Mucosa of descending colon (tissue), 3 donors: Measurements from ENCODE around the gene LMO1. TPM values are rescaled to one million over a fixed set of nuclear protein-coding genes. Genes with fewer than 3 reads are reported as not detected.

ENCODE experiments used
- ATAC-seq: fragments of 200-7000 bp; cut with Tn5 transposase; one replicate; pipeline ENCODE4 v1.9.1; 2020; ENCODE audit warnings: mild to moderate bottlenecking, moderate library complexity
- DNase-seq, 3 donors: peaks; one replicate each; pipeline ENCODE4 v3.0.0-alpha.2; 2020
- H3K36me3 ChIP-seq: fragments of 200-600 bp; one replicate; pipeline ENCODE4 v1.8.0; 2021; ENCODE audit warnings: low read depth, mild to moderate bottlenecking
- H3K4me1 ChIP-seq: fragments of 200-600 bp; one replicate; pipeline ENCODE4 v1.8.0; 2021; ENCODE audit warnings: low read depth, mild to moderate bottlenecking
- H3K4me3 ChIP-seq: fragments of 200-600 bp; one replicate; pipeline ENCODE4 v1.8.0; 2021; ENCODE audit warnings: mild to moderate bottlenecking
- H3K9me3 ChIP-seq: fragments of 200-600 bp; one replicate; pipeline ENCODE4 v1.8.0; 2021; ENCODE audit warnings: mild to moderate bottlenecking
- CTCF ChIP-seq: fragments of 200-600 bp; IDR thresholded peaks from one replicate; pipeline ENCODE4 v1.8.0; 2022; ENCODE audit warnings: antibody characterized with exemption, mild to moderate bottlenecking
- intact Hi-C, 2 donors: fragments of 100-400 bp; cut with DNase I in 1 of 2; cut with micrococcal nuclease in 1 of 2; formaldehyde crosslinking; loops; one replicate each; pipeline versions ENCODE4 v1.11.0 to v1.11.1; 2022; cut with DNase I, micrococcal nuclease
- total RNA-seq, 3 donors: library from RNA; stranded (reverse); fragmentation: NEBNext Ultra II Directional in 2 of 3; extraction: Animal tissue kit (Norgen Biotek cat#: 25700) in 2 of 3; gene quantifications; one replicate each; pipeline versions ENCODE4 v1.2.1 to v1.2.4, GENCODE V29; 2021 to 2023
- donor health status: DM: no; HTN: no; CAD: no; lungs with moderate emphysema.
- donor health status: DM: no; HTN: no; CAD: no.
- donor health status: DM: no; HTN: yes; CAD: no.

The LMO1 gene
- total RNA-seq, 3 donors from 2014 or later, result 0.70 TPM; not detected in 2

GRCh38 chr11:8252946-8253345 lies 10.7 kb downstream of the LMO1 start:
- no peak for TF ChIP-seq CTCF
- DNase-seq (no peak), ATAC-seq (no peak)
- no peaks in the 10 kb centered on the region for H3K36me3 ChIP-seq
- H3K4me1 ChIP-seq, result no peaks in the 10 kb centered on the region
- intact Hi-C loops, result no loop called here
- H3K4me3 ChIP-seq, result no peak overlapping the region
- no peaks in the 10 kb centered on the region for H3K9me3 ChIP-seq

GRCh38 chr11:8252388-8252787 lies 11.3 kb downstream of the LMO1 start:
- no peak for DNase-seq
- Histone ChIP-seq H3K9me3 (no peaks in the 10 kb centered on the region), H3K36me3 (no peaks in the 10 kb centered on the region), H3K4me1 (no peaks in the 10 kb centered on the region), H3K4me3 (no peak overlapping the region)
- no peak for ATAC-seq
- intact Hi-C loops, result no loop called here
- no peak for TF ChIP-seq CTCF

GRCh38 chr11:8251616-8252295 lies 11.9 kb downstream of the LMO1 start:
- no peak for ATAC-seq
- peak in 1 of 3 donors; percentile 3 for DNase-seq
- TF ChIP-seq CTCF, result no peak
- Histone ChIP-seq H3K4me1 (no peaks in the 10 kb centered on the region), H3K36me3 (no peaks in the 10 kb centered on the region), H3K9me3 (no peaks in the 10 kb centered on the region), H3K4me3 (no peak overlapping the region)
- intact Hi-C loops, result no loop called here

- intact Hi-C loops, result no loop called here
- DNase-seq (peak in 1 of 3 donors; percentile 9), ATAC-seq (no peak)
- H3K4me3 ChIP-seq, result no peak overlapping the region
- TF ChIP-seq CTCF, result no peak
- no peaks in the 10 kb centered on the region for H3K9me3 ChIP-seq
- no peaks in the 10 kb centered on the region for H3K4me1 ChIP-seq
- no peaks in the 10 kb centered on the region for H3K36me3 ChIP-seq
Observed at GRCh38 chr11:8250981-8251615, 12.6 kb downstream of the LMO1 start.

GRCh38 chr11:8250434-8250833 lies 13.2 kb downstream of the LMO1 start:
- peak in 1 of 3 donors; percentile 1 for DNase-seq
- intact Hi-C loops, result no loop called here

More at GRCh38 chr11:8250434-8250833, 13.2 kb downstream of the LMO1 start:
- Histone ChIP-seq H3K36me3 (no peaks in the 10 kb centered on the region), H3K4me1 (no peaks in the 10 kb centered on the region), H3K4me3 (no peak overlapping the region), H3K9me3 (no peaks in the 10 kb centered on the region)
- ATAC-seq, result no peak
- TF ChIP-seq CTCF, result no peak
